ENCODE data around the gene IL1RAPL1.

The IL1RAPL1 gene

DNA sequence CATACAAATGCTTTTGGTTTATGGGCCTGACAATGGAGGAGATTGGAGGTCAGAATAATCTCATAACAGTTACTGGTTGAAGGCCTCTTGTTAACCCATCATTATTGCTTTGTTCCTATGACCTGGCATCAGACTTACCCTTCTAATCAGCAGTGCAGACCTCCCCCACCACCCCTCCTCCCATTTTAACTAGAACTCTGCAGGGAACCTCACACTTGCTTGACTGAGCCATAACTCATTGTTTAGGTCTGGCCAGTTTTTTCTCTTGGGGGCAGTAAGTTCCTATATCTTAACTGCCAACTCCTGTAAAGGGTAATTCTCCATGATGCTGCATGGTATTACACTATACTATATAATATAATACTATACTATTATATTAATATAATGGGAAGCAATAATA lies 609.3 kb downstream of the IL1RAPL1 start:
- no peaks in the 10 kb centered on the region for H3K4me1 ChIP-seq (ENCODE audit: insufficient read depth, low read length, poor library complexity, severe bottlenecking)
- no peaks in the 10 kb centered on the region for H4K20me1 ChIP-seq (ENCODE audit: insufficient read depth, low read length, poor library complexity, severe bottlenecking)
- no peaks in the 10 kb centered on the region for H3K9me2 ChIP-seq (replicated peaks; ENCODE audit: low read depth, low read length)
- no peaks in the 10 kb centered on the region for H3F3A ChIP-seq (ENCODE audit: low read depth)
- no peak overlapping the region for H3K4me3 ChIP-seq (ENCODE audit: low read length, poor library complexity, severe bottlenecking)
- TF ChIP-seq, protein P1, sequence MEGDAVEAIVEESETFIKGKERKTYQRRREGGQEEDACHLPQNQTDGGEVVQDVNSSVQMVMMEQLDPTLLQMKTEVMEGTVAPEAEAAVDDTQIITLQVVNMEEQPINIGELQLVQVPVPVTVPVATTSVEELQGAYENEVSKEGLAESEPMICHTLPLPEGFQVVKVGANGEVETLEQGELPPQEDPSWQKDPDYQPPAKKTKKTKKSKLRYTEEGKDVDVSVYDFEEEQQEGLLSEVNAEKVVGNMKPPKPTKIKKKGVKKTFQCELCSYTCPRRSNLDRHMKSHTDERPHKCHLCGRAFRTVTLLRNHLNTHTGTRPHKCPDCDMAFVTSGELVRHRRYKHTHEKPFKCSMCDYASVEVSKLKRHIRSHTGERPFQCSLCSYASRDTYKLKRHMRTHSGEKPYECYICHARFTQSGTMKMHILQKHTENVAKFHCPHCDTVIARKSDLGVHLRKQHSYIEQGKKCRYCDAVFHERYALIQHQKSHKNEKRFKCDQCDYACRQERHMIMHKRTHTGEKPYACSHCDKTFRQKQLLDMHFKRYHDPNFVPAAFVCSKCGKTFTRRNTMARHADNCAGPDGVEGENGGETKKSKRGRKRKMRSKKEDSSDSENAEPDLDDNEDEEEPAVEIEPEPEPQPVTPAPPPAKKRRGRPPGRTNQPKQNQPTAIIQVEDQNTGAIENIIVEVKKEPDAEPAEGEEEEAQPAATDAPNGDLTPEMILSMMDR (conservative IDR thresholded peaks at IDR 0.05; ENCODE audit: low read length) = no peak
- no peak for TF ChIP-seq EZH2phosphoT487 (IDR thresholded peaks at IDR 0.05; ENCODE audit: borderline replicate concordance)
- no peak overlapping the region for H3K9ac ChIP-seq (ENCODE audit: low read depth, low read length, poor library complexity, severe bottlenecking)
- H3K4me2 ChIP-seq (ENCODE audit: low read depth, low read length, poor library complexity, severe bottlenecking) = no peak overlapping the region
- no peaks in the 10 kb centered on the region for H3K36me3 ChIP-seq (ENCODE audit: insufficient read depth, low read length)
- no peak overlapping the region for H2AFZ ChIP-seq (ENCODE audit: low read length)
- H3K9me3 ChIP-seq (ENCODE audit: insufficient read depth, low read depth, low read length) = no peaks in the 10 kb centered on the region
- no peaks in the 10 kb centered on the region for H3K79me2 ChIP-seq (ENCODE audit: insufficient read depth, low read length)
- H3K27me3 ChIP-seq (ENCODE audit: insufficient read depth, low read length, poor library complexity, severe bottlenecking) = no peaks in the 10 kb centered on the region

DNA sequence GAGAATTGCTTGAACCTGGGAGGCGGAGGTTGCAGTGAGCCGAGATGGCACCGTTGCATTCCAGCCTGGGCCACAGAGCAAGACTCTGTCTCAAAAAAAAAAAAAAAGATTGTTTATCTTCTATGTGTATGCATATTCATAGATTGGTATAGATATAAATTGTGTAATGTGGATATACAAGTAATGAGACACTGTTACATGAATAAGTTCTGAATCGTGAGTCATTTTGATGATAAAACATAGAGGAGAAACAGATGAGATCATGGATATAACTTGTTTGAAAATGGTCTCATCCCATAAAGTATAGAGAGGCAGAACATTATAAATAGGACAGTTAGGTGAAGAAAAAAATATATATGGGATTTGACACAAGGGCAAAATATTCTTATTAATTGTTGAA lies 628.0 kb downstream of the IL1RAPL1 start:
- Histone ChIP-seq H3K9me3 (ENCODE audit: insufficient read depth, low read depth, low read length) (no peaks in the 10 kb centered on the region), H3K9ac (ENCODE audit: low read depth, low read length, poor library complexity, severe bottlenecking) (no peak overlapping the region), H3K4me1 (ENCODE audit: insufficient read depth, low read length, poor library complexity, severe bottlenecking) (no peaks in the 10 kb centered on the region), H3K4me2 (ENCODE audit: low read depth, low read length, poor library complexity, severe bottlenecking) (no peak overlapping the region), H3K36me3 (ENCODE audit: insufficient read depth, low read length) (no peaks in the 10 kb centered on the region), H3K27me3 (ENCODE audit: insufficient read depth, low read length, poor library complexity, severe bottlenecking) (no peaks in the 10 kb centered on the region), H3F3A (ENCODE audit: low read depth) (no peaks in the 10 kb centered on the region), H3K79me2 (ENCODE audit: insufficient read depth, low read length) (no peaks in the 10 kb centered on the region), H4K20me1 (ENCODE audit: insufficient read depth, low read length, poor library complexity, severe bottlenecking) (no peaks in the 10 kb centered on the region), H3K4me3 (ENCODE audit: low read length, poor library complexity, severe bottlenecking) (no peak overlapping the region), H3K9me2 (replicated peaks; ENCODE audit: low read depth, low read length) (no peaks in the 10 kb centered on the region), H2AFZ (ENCODE audit: low read length) (no peak overlapping the region)
- no peak for TF ChIP-seq EZH2phosphoT487 (IDR thresholded peaks at IDR 0.05; ENCODE audit: borderline replicate concordance)
- TF ChIP-seq, protein P1 (conservative IDR thresholded peaks at IDR 0.05; ENCODE audit: low read length) = no peak

DNA sequence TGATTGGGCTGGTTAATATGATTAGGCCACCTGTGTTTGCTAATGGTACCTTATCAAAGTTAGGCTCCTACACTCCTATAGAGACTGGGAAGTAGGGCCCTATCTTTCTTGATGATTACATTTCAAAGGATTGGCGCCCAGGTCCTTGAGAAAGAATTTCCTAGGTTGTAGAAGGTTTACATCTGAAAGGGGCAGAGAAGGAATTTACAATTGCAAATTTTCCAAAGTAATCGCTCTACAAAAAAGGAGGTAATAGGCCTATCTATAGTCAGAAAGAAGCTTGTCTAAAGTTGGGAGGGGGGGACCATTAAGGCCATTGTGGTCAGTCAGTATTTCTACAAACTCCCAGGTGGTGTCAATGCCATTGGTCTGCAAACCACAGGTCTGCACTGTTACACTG lies 638.4 kb downstream of the IL1RAPL1 start:
- Histone ChIP-seq H2AFZ (ENCODE audit: low read length) (no peak overlapping the region), H3K27me3 (ENCODE audit: insufficient read depth, low read length, poor library complexity, severe bottlenecking) (no peaks in the 10 kb centered on the region)

More for the DNA sequence above, 638.4 kb downstream of the IL1RAPL1 start:
- Histone ChIP-seq H3K79me2 (ENCODE audit: insufficient read depth, low read length) (no peaks in the 10 kb centered on the region), H4K20me1 (ENCODE audit: insufficient read depth, low read length, poor library complexity, severe bottlenecking) (no peaks in the 10 kb centered on the region), H3K9ac (ENCODE audit: low read depth, low read length, poor library complexity, severe bottlenecking) (no peak overlapping the region), H3F3A (ENCODE audit: low read depth) (no peaks in the 10 kb centered on the region), H3K4me2 (ENCODE audit: low read depth, low read length, poor library complexity, severe bottlenecking) (no peak overlapping the region), H3K36me3 (ENCODE audit: insufficient read depth, low read length) (no peaks in the 10 kb centered on the region), H3K9me2 (replicated peaks; ENCODE audit: low read depth, low read length) (no peaks in the 10 kb centered on the region), H3K4me1 (ENCODE audit: insufficient read depth, low read length, poor library complexity, severe bottlenecking) (no peaks in the 10 kb centered on the region), H3K9me3 (ENCODE audit: insufficient read depth, low read depth, low read length) (no peaks in the 10 kb centered on the region), H3K4me3 (ENCODE audit: low read length, poor library complexity, severe bottlenecking) (no peak overlapping the region)
- no peak for TF ChIP-seq EZH2phosphoT487 (IDR thresholded peaks at IDR 0.05; ENCODE audit: borderline replicate concordance)
- TF ChIP-seq, protein P1 (conservative IDR thresholded peaks at IDR 0.05; ENCODE audit: low read length) = no peak
